Measurements from ENCODE around the gene ASB10. TPM values are rescaled to one million over a fixed set of nuclear protein-coding genes. Genes with fewer than 3 reads are reported as not detected.

ASB10 gene
- polyA plus RNA-seq, 1 of the 3 experiments (the other 2 are of a cell fraction), result not detected

DNA sequence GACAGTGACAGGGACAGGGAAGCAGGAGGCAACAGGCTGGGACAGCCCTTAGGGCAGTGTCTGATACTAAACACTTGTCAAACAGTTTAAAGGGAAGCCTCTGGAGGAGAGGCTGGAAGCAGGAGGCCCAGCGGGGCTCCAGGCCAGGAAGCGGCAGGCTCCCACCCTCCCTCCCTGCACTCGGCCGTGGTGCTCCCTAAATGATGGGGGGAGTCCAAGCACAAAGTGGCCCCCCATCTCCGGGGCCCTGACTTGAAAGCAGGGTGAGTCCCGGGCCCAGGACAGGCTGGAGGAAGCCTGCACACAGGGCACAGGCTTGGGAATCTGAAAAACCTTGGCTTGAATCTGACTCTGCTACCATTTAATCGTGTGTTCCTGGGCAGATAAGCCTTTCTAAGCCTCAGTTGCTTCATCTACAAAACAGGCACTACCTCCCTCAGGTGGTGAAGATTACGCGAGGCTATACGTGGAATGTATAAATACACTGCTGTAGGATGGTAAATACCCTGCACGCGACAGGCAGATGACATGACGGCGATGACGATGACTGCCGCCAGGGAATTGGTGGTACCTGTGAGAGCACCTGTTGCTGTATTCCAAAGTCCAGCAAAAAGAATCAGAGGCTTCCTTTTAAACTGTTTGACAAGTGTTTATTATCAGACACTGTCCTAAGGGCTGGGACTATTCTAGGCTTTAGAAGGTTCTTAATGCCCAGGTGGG is 53.6 kb downstream of the ASB10 start:
- Histone ChIP-seq H3K27me3 (ENCODE audit: insufficient read depth) (no peaks in the 10 kb centered on the region), H3K9me3 (no peaks in the 10 kb centered on the region), H3K4me1 (ENCODE audit: control insufficient read depth in 1 of 2, insufficient read depth in 2 of 2, low read depth in 1 of 2, low read length in 1 of 2) (peaks cover 0 to 36% of the 10 kb centered on the region in 2 experiments; a peak in 1 of 4 replicates), H3K36me3 (replicated peaks in 1 of 2; ENCODE audit: control insufficient read depth in 1 of 2, insufficient read depth in 2 of 2, low read length in 1 of 2) (peaks cover 17 to 96% of the 10 kb centered on the region in 2 experiments), H3K27ac (ENCODE audit: low read depth in 2 of 2, low read length in 1 of 2) (no peak overlapping the region), H4K20me1 (ENCODE audit: insufficient read depth) (no peaks in the 10 kb centered on the region), H3K79me2 (ENCODE audit: insufficient read depth) (no peaks in the 10 kb centered on the region), H3K9ac (no peak overlapping the region), H3K4me3 (ENCODE audit: low read depth in 2 of 2, low read length in 1 of 2) (no peak overlapping the region), H3K4me2 (no peak overlapping the region), H3F3A (replicated peaks; ENCODE audit: insufficient read depth) (no peaks in the 10 kb centered on the region), H2AFZ (ENCODE audit: low read depth) (no peak overlapping the region), H3K9me2 (no peaks in the 10 kb centered on the region)
- ChIA-PET POLR2A (no interaction called here), CTCF (interaction anchor here (1.9 to 18.0 kb wide), 4 partner anchors 9 to 33 kb away, joined by 5 to 243 read pairs (median 136); partner anchors contain the start of gene GBX1)
- DNase-seq, result no peak
- 99% methylated on average over 15 of the region's 16 CpGs for WGBS (ENCODE audit: low lambda C conversion rate)
- TF ChIP-seq, protein P1, sequence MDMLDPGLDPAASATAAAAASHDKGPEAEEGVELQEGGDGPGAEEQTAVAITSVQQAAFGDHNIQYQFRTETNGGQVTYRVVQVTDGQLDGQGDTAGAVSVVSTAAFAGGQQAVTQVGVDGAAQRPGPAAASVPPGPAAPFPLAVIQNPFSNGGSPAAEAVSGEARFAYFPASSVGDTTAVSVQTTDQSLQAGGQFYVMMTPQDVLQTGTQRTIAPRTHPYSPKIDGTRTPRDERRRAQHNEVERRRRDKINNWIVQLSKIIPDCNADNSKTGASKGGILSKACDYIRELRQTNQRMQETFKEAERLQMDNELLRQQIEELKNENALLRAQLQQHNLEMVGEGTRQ (IDR thresholded peaks at IDR 0.05; ENCODE audit: borderline replicate concordance, low read depth, low read length), result no peak
- TF ChIP-seq TCF12 (IDR thresholded peaks at IDR 0.05), result no peak
- TF ChIP-seq GABPA (IDR thresholded peaks at IDR 0.05; ENCODE audit: low read depth), result no peak
- TF ChIP-seq, protein P2, sequence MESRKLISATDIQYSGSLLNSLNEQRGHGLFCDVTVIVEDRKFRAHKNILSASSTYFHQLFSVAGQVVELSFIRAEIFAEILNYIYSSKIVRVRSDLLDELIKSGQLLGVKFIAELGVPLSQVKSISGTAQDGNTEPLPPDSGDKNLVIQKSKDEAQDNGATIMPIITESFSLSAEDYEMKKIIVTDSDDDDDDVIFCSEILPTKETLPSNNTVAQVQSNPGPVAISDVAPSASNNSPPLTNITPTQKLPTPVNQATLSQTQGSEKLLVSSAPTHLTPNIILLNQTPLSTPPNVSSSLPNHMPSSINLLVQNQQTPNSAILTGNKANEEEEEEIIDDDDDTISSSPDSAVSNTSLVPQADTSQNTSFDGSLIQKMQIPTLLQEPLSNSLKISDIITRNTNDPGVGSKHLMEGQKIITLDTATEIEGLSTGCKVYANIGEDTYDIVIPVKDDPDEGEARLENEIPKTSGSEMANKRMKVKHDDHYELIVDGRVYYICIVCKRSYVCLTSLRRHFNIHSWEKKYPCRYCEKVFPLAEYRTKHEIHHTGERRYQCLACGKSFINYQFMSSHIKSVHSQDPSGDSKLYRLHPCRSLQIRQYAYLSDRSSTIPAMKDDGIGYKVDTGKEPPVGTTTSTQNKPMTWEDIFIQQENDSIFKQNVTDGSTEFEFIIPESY (IDR thresholded peaks at IDR 0.05; ENCODE audit: borderline replicate concordance, low read depth), result no peak
- TF ChIP-seq FOXM1 (IDR thresholded peaks at IDR 0.05; ENCODE audit: low read depth), result no peak
- TF ChIP-seq TEAD4 (IDR thresholded peaks at IDR 0.05; ENCODE audit: borderline replicate concordance, insufficient read depth), result no peak
- TF ChIP-seq POLR2AphosphoS5 (IDR thresholded peaks at IDR 0.05; ENCODE audit: low read depth, low read length), result no peak
- TF ChIP-seq FOXJ3 (CRISPR knock-in tag; IDR thresholded peaks at IDR 0.05), result no peak
- no peak for TF ChIP-seq JUND (IDR thresholded peaks at IDR 0.05)
- no peak for TF ChIP-seq RFX5 (IDR thresholded peaks at IDR 0.05; ENCODE audit: low read length)
- TF ChIP-seq, protein P3, sequence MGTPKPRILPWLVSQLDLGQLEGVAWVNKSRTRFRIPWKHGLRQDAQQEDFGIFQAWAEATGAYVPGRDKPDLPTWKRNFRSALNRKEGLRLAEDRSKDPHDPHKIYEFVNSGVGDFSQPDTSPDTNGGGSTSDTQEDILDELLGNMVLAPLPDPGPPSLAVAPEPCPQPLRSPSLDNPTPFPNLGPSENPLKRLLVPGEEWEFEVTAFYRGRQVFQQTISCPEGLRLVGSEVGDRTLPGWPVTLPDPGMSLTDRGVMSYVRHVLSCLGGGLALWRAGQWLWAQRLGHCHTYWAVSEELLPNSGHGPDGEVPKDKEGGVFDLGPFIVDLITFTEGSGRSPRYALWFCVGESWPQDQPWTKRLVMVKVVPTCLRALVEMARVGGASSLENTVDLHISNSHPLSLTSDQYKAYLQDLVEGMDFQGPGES (IDR thresholded peaks at IDR 0.05; ENCODE audit: low read depth, low read length), result no peak
